Coronary artery (tissue), 2 donors: ENCODE results near the gene SRP14.
"Not testable (repeated sequence)": the region's sequence is repeated elsewhere in the genome, so short reads cannot be mapped to it uniquely, and the experiment has no call there.

Source experiments
- DNase-seq: peaks from one replicate; pipeline ENCODE4 v3.0.0-alpha.2; 2017; ENCODE audit warnings: low spot score
- H3K27ac ChIP-seq, 2 donors: fragments of 200-600 bp; sonication (generic); one replicate each; pipeline ENCODE4 v1.5.1; 2016 to 2019
- H3K4me3 ChIP-seq: fragments of 200-600 bp; sonication (generic); 2 replicates; pipeline ENCODE4 v1.5.1; 2016; ENCODE audit warnings: mild to moderate bottlenecking, moderate library complexity
- TF ChIP-seq, protein P1 (sequence below): fragments of 200-600 bp; sonication (generic); IDR thresholded peaks from one replicate; pipeline ENCODE4 v1.5.1; 2019; ENCODE audit warnings: antibody characterized with exemption

The SRP14 gene

GRCh38 chr15:40040770-40041169 is 1.8 kb upstream of the SRP14 start:
- Histone ChIP-seq H3K27ac (no peak overlapping the region), H3K4me3 (no peak overlapping the region)
- TF ChIP-seq, protein P1, sequence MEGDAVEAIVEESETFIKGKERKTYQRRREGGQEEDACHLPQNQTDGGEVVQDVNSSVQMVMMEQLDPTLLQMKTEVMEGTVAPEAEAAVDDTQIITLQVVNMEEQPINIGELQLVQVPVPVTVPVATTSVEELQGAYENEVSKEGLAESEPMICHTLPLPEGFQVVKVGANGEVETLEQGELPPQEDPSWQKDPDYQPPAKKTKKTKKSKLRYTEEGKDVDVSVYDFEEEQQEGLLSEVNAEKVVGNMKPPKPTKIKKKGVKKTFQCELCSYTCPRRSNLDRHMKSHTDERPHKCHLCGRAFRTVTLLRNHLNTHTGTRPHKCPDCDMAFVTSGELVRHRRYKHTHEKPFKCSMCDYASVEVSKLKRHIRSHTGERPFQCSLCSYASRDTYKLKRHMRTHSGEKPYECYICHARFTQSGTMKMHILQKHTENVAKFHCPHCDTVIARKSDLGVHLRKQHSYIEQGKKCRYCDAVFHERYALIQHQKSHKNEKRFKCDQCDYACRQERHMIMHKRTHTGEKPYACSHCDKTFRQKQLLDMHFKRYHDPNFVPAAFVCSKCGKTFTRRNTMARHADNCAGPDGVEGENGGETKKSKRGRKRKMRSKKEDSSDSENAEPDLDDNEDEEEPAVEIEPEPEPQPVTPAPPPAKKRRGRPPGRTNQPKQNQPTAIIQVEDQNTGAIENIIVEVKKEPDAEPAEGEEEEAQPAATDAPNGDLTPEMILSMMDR, result no peak
- peak; percentile 22 for DNase-seq

DNA sequence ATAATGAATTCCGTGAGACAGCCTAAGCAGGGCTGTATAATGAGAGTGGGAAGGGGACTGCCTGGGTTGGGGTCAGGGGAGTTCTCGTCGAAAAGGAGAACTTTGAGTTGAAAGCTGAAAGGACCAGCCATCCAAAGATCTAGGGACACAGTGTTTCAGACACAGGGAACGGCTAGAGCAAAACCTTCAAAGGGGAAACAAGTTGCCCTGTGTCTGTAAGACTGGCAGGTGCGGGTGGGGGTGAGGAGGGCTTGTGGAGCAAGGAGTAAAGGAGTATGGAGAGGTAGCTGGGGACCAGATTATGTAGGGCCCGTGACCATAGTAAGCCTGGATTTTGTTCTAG is 1.3 kb upstream of the SRP14 start:
- TF ChIP-seq, protein P1, result no peak
- peak; percentile 55 for DNase-seq
- Histone ChIP-seq H3K4me3 (no peak overlapping the region), H3K27ac (no peak overlapping the region)

- peak; percentile 46 for DNase-seq
- Histone ChIP-seq H3K4me3 (peak overlapping the region; percentile 94), H3K27ac (peak overlapping the region; percentile 89 to 98)
- TF ChIP-seq, protein P1, result no peak
These were observed 725 bp downstream of the SRP14 start for GRCh38 chr15:40038275-40038637.

DNA sequence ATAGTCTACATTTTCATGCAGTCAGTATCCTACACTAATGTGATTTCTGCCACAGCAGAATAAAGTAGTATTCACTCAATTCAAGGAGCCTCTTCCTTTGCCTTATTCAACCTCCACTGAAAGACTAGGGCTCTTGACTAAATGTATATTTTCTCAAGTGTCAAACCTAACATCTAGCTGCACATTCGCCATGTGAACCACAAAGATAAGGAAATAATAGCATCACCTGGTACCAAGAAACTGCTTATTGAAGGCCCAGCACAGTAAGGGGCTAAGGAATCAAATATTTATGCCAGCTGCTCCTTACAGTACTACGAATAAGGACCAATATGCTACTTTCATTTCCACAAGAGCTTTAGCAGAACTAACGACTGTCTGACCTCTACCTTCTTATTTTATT is 1.3 kb downstream of the SRP14 start:
- Histone ChIP-seq H3K4me3 (peak overlapping the region; percentile 94), H3K27ac (peak overlapping the region in 1 of 2 donors; percentile 89)
- no peak for DNase-seq
- TF ChIP-seq, protein P1, result no peak

DNA sequence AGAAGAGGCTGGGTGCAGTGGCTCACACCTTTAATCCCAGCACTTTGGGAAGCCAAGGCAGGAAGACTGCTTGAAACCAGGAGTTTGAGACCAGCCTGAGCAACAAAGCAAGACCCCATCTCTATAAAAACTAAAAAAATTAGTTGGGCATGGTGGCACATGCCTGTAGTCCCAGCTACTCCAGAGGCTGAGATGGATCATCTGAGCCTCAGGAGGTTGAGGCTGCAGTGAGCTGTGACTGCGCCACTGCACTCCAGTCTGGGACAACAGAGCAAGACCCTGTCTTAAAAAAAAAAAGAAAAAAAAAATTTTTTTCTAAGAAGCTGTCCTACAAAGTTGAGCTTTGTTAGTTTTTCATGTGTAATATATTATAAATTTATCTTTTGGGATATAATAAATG is 3.8 kb downstream of the SRP14 start:
- not testable (repeated sequence) for DNase-seq, H3K27ac ChIP-seq, H3K4me3 ChIP-seq

GRCh38 chr15:40034186-40034946 is 4.6 kb downstream of the SRP14 start:
- Histone ChIP-seq H3K4me3 (no peak overlapping the region), H3K27ac (no peak overlapping the region)
- no peak for DNase-seq
- TF ChIP-seq, protein P1, result no peak

DNA sequence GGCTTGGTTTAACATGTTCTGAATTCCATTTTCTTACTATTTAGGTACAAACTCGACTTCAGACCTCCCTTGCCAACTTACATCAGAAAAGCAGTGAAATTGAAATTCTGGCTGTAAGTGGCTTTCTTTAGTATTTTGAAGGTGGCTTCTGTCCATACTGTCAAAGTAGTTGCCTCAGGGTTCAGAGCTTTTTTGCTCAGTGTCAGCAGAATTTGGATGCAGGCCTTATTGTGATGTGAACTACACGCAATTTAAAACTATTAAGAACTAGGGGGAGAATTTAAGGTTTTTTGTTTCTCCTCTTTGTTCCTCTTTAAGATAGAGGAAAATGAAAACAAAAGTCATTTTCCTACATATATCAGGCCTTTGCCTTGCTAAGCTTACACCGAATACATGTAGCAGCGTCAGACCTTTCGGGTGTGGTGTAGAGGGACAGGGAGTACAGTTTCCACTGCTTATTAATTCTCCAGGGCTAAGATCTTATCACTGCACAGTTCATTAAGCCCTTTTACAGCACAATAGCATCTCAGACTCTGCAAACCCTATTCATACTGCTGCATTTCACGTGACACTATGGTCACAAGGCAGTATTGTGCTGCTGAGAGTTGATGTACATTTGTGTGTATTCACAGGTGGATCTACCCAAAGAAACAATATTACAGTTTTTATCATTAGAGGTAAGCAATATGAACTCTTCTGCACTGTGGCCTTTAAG is 6.7 kb downstream of the SRP14 start:
- TF ChIP-seq, protein P1, result no peak
- Histone ChIP-seq H3K4me3 (no peak overlapping the region), H3K27ac (peak overlapping the region in 1 of 2 donors; percentile 1)
- DNase-seq, result no peak
